DMS79 (cell line): ENCODE results near the gene EVL.

Source experiments
- DNase-seq: peaks from one replicate; lab custom pipeline; 2025; lab: John Stamatoyannopoulos, UW

The EVL gene

GRCh38 chr14:100067481-100067880 lies 2.3 kb downstream of the EVL start:
- DNase-seq: no peak

- DNase-seq: no peak
Observed at GRCh38 chr14:100067971-100068959, 3.0 kb downstream of the EVL start.

- DNase-seq: peak; percentile 96
Observed at GRCh38 chr14:100069161-100069800, 4.1 kb downstream of the EVL start.

GRCh38 chr14:100070310-100070709 lies 5.1 kb downstream of the EVL start:
- DNase-seq: no peak

GRCh38 chr14:100071545-100071944 lies 6.3 kb downstream of the EVL start:
- no peak for DNase-seq

- no peak for DNase-seq
Observed at GRCh38 chr14:100072783-100073346, 7.6 kb downstream of the EVL start.

- no peak for DNase-seq
Observed at GRCh38 chr14:100073576-100074430, 8.6 kb downstream of the EVL start.

GRCh38 chr14:100074431-100075100 lies 9.3 kb downstream of the EVL start:
- no peak for DNase-seq

- no peak for DNase-seq
Observed at GRCh38 chr14:100075681-100076080, 10.5 kb downstream of the EVL start.

GRCh38 chr14:100076133-100076532 lies 10.9 kb downstream of the EVL start:
- no peak for DNase-seq

GRCh38 chr14:100076606-100077005 lies 11.4 kb downstream of the EVL start:
- DNase-seq: no peak

GRCh38 chr14:100077441-100077840 lies 12.2 kb downstream of the EVL start:
- no peak for DNase-seq

- no peak for DNase-seq
Observed at GRCh38 chr14:100078216-100078803, 13.1 kb downstream of the EVL start.

GRCh38 chr14:100078997-100079725 lies 13.9 kb downstream of the EVL start:
- DNase-seq: peak; percentile 29

GRCh38 chr14:100079726-100080005 lies 14.4 kb downstream of the EVL start:
- no peak for DNase-seq

- no peak for DNase-seq
Observed at GRCh38 chr14:100080206-100080605, 15.0 kb downstream of the EVL start.

- DNase-seq: no peak
Observed at GRCh38 chr14:100081997-100082625, 16.9 kb downstream of the EVL start.

GRCh38 chr14:100082723-100083122 lies 17.5 kb downstream of the EVL start:
- no peak for DNase-seq

GRCh38 chr14:100083706-100084105 lies 18.5 kb downstream of the EVL start:
- DNase-seq: no peak

GRCh38 chr14:100084591-100084990 lies 19.4 kb downstream of the EVL start:
- DNase-seq: no peak
